ENCODE data around the gene NDUFV3.

The NDUFV3 gene

DNA sequence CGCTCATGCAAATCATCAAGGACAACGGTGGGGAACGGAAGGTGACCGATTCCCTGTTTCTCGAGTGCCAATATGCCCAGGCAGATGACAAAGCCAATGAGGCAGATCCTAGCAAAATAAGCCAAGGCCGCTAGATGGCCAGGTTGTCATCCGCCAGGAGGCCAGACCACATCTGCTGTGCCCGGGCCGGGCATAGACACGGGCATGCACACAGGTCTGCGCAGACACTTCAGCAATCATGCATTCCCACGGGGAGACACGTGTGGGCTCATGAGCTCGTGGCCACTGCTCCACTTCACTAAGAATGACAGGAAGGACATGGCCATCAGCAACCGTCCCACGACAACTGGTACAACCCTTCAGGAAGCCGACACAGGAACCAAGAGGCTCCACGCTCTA, 37.2 kb upstream of the NDUFV3 start:
- no peaks in the 10 kb centered on the region for H3K9me3 ChIP-seq (ENCODE audit: control insufficient read depth, insufficient read depth, low read depth, low read length)
- ChIA-PET CTCF (interaction anchor here (1.0 to 1.1 kb wide), 2 partner anchors 11 to 263 kb away, joined by 3 to 4 read pairs; no protein-coding TSS in a partner anchor), POLR2A (no interaction called here)
- H3K36me3 ChIP-seq (ENCODE audit: control insufficient read depth in 2 of 2, insufficient read depth in 1 of 2, low read length in 2 of 2), result peaks cover 15 to 98% of the 10 kb centered on the region in 2 experiments; a peak in 2 of 3 replicates
- H3K4me3 ChIP-seq (ENCODE audit: low read depth, low read length), result no peak overlapping the region
- no peak overlapping the region for H3K27ac ChIP-seq (ENCODE audit: extremely low read depth, low read depth, low read length)
- H3K4me1 ChIP-seq (ENCODE audit: control insufficient read depth, insufficient read depth, low read length), result no peaks in the 10 kb centered on the region
- no peak for TF ChIP-seq ZNF10 (tag by site-specific recombination; IDR thresholded peaks at IDR 0.05)
- TF ChIP-seq ZNF248 (tag by site-specific recombination; IDR thresholded peaks at IDR 0.05), result no peak
- TF ChIP-seq, protein P1, sequence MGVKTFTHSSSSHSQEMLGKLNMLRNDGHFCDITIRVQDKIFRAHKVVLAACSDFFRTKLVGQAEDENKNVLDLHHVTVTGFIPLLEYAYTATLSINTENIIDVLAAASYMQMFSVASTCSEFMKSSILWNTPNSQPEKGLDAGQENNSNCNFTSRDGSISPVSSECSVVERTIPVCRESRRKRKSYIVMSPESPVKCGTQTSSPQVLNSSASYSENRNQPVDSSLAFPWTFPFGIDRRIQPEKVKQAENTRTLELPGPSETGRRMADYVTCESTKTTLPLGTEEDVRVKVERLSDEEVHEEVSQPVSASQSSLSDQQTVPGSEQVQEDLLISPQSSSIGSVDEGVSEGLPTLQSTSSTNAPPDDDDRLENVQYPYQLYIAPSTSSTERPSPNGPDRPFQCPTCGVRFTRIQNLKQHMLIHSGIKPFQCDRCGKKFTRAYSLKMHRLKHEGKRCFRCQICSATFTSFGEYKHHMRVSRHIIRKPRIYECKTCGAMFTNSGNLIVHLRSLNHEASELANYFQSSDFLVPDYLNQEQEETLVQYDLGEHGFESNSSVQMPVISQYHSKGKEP (tag by site-specific recombination; IDR thresholded peaks at IDR 0.05), result no peak
- TF ChIP-seq, protein P2, sequence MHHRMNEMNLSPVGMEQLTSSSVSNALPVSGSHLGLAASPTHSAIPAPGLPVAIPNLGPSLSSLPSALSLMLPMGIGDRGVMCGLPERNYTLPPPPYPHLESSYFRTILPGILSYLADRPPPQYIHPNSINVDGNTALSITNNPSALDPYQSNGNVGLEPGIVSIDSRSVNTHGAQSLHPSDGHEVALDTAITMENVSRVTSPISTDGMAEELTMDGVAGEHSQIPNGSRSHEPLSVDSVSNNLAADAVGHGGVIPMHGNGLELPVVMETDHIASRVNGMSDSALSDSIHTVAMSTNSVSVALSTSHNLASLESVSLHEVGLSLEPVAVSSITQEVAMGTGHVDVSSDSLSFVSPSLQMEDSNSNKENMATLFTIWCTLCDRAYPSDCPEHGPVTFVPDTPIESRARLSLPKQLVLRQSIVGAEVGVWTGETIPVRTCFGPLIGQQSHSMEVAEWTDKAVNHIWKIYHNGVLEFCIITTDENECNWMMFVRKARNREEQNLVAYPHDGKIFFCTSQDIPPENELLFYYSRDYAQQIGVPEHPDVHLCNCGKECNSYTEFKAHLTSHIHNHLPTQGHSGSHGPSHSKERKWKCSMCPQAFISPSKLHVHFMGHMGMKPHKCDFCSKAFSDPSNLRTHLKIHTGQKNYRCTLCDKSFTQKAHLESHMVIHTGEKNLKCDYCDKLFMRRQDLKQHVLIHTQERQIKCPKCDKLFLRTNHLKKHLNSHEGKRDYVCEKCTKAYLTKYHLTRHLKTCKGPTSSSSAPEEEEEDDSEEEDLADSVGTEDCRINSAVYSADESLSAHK (tag by site-specific recombination; IDR thresholded peaks at IDR 0.05), result no peak
- no peak for TF ChIP-seq ZBTB7A (tag by site-specific recombination; IDR thresholded peaks at IDR 0.05; ENCODE audit: low read depth)
- TF ChIP-seq ZBTB20 (tag by site-specific recombination; IDR thresholded peaks at IDR 0.05), result no peak
- TF ChIP-seq, protein P3, sequence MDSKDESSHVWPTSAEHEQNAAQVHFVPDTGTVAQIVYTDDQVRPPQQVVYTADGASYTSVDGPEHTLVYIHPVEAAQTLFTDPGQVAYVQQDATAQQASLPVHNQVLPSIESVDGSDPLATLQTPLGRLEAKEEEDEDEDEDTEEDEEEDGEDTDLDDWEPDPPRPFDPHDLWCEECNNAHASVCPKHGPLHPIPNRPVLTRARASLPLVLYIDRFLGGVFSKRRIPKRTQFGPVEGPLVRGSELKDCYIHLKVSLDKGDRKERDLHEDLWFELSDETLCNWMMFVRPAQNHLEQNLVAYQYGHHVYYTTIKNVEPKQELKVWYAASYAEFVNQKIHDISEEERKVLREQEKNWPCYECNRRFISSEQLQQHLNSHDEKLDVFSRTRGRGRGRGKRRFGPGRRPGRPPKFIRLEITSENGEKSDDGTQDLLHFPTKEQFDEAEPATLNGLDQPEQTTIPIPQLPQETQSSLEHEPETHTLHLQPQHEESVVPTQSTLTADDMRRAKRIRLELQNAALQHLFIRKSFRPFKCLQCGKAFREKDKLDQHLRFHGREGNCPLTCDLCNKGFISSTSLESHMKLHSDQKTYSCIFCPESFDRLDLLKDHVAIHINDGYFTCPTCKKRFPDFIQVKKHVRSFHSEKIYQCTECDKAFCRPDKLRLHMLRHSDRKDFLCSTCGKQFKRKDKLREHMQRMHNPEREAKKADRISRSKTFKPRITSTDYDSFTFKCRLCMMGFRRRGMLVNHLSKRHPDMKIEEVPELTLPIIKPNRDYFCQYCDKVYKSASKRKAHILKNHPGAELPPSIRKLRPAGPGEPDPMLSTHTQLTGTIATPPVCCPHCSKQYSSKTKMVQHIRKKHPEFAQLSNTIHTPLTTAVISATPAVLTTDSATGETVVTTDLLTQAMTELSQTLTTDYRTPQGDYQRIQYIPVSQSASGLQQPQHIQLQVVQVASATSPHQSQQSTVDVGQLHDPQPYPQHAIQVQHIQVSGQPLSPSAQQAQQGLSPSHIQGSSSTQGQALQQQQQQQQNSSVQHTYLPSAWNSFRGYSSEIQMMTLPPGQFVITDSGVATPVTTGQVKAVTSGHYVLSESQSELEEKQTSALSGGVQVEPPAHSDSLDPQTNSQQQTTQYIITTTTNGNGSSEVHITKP (tag by site-specific recombination; IDR thresholded peaks at IDR 0.05), result no peak
- TF ChIP-seq ZNF175 (tag by site-specific recombination; IDR thresholded peaks at IDR 0.05), result no peak
- TF ChIP-seq, protein P4, sequence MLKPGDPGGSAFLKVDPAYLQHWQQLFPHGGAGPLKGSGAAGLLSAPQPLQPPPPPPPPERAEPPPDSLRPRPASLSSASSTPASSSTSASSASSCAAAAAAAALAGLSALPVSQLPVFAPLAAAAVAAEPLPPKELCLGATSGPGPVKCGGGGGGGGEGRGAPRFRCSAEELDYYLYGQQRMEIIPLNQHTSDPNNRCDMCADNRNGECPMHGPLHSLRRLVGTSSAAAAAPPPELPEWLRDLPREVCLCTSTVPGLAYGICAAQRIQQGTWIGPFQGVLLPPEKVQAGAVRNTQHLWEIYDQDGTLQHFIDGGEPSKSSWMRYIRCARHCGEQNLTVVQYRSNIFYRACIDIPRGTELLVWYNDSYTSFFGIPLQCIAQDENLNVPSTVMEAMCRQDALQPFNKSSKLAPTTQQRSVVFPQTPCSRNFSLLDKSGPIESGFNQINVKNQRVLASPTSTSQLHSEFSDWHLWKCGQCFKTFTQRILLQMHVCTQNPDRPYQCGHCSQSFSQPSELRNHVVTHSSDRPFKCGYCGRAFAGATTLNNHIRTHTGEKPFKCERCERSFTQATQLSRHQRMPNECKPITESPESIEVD (tag by site-specific recombination; IDR thresholded peaks at IDR 0.05), result no peak
- TF ChIP-seq, protein P5, sequence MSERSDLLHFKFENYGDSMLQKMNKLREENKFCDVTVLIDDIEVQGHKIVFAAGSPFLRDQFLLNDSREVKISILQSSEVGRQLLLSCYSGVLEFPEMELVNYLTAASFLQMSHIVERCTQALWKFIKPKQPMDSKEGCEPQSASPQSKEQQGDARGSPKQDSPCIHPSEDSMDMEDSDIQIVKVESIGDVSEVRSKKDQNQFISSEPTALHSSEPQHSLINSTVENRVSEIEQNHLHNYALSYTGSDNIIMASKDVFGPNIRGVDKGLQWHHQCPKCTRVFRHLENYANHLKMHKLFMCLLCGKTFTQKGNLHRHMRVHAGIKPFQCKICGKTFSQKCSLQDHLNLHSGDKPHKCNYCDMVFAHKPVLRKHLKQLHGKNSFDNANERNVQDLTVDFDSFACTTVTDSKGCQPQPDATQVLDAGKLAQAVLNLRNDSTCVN (tag by site-specific recombination; optimal IDR thresholded peaks at IDR 0.05), result no peak
- TF ChIP-seq, protein P6, sequence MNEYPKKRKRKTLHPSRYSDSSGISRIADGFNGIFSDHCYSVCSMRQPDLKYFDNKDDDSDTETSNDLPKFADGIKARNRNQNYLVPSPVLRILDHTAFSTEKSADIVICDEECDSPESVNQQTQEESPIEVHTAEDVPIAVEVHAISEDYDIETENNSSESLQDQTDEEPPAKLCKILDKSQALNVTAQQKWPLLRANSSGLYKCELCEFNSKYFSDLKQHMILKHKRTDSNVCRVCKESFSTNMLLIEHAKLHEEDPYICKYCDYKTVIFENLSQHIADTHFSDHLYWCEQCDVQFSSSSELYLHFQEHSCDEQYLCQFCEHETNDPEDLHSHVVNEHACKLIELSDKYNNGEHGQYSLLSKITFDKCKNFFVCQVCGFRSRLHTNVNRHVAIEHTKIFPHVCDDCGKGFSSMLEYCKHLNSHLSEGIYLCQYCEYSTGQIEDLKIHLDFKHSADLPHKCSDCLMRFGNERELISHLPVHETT (tag by site-specific recombination; IDR thresholded peaks at IDR 0.05), result no peak
- TF ChIP-seq, protein P7, sequence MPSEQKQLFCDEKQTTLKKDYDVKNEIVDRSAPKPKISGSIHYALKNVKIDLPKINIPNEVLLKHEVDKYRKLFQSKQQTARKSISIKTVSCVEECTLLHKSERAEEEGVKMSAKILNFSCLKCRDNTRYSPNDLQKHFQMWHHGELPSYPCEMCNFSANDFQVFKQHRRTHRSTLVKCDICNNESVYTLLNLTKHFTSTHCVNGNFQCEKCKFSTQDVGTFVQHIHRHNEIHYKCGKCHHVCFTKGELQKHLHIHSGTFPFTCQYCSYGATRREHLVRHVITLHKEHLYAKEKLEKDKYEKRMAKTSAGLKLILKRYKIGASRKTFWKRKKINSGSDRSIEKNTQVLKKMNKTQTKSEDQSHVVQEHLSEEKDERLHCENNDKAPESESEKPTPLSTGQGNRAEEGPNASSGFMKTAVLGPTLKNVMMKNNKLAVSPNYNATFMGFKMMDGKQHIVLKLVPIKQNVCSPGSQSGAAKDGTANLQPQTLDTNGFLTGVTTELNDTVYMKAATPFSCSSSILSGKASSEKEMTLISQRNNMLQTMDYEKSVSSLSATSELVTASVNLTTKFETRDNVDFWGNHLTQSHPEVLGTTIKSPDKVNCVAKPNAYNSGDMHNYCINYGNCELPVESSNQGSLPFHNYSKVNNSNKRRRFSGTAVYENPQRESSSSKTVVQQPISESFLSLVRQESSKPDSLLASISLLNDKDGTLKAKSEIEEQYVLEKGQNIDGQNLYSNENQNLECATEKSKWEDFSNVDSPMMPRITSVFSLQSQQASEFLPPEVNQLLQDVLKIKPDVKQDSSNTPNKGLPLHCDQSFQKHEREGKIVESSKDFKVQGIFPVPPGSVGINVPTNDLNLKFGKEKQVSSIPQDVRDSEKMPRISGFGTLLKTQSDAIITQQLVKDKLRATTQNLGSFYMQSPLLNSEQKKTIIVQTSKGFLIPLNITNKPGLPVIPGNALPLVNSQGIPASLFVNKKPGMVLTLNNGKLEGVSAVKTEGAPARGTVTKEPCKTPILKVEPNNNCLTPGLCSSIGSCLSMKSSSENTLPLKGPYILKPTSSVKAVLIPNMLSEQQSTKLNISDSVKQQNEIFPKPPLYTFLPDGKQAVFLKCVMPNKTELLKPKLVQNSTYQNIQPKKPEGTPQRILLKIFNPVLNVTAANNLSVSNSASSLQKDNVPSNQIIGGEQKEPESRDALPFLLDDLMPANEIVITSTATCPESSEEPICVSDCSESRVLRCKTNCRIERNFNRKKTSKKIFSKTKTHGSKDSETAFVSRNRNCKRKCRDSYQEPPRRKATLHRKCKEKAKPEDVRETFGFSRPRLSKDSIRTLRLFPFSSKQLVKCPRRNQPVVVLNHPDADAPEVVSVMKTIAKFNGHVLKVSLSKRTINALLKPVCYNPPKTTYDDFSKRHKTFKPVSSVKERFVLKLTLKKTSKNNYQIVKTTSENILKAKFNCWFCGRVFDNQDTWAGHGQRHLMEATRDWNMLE (tag by site-specific recombination; conservative IDR thresholded peaks at IDR 0.05; ENCODE audit: low read depth), result no peak
- TF ChIP-seq WT1 (tag by site-specific recombination; IDR thresholded peaks at IDR 0.05), result no peak
- no peak for TF ChIP-seq ZNF114 (tag by site-specific recombination; IDR thresholded peaks at IDR 0.05)
- TF ChIP-seq, protein P8, sequence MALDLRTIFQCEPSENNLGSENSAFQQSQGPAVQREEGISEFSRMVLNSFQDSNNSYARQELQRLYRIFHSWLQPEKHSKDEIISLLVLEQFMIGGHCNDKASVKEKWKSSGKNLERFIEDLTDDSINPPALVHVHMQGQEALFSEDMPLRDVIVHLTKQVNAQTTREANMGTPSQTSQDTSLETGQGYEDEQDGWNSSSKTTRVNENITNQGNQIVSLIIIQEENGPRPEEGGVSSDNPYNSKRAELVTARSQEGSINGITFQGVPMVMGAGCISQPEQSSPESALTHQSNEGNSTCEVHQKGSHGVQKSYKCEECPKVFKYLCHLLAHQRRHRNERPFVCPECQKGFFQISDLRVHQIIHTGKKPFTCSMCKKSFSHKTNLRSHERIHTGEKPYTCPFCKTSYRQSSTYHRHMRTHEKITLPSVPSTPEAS (tag by site-specific recombination; IDR thresholded peaks at IDR 0.05), result no peak
- TF ChIP-seq ZNF701 (tag by site-specific recombination; IDR thresholded peaks at IDR 0.05), result no peak
- TF ChIP-seq, protein P9, sequence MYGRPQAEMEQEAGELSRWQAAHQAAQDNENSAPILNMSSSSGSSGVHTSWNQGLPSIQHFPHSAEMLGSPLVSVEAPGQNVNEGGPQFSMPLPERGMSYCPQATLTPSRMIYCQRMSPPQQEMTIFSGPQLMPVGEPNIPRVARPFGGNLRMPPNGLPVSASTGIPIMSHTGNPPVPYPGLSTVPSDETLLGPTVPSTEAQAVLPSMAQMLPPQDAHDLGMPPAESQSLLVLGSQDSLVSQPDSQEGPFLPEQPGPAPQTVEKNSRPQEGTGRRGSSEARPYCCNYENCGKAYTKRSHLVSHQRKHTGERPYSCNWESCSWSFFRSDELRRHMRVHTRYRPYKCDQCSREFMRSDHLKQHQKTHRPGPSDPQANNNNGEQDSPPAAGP (tag by site-specific recombination; IDR thresholded peaks at IDR 0.05), result no peak
